ENCODE data around the gene THAP8. TPM values are rescaled to one million over a fixed set of nuclear protein-coding genes. Genes with fewer than 3 reads are reported as not detected.

THAP8 gene
- total and polyA plus RNA-seq, 2 of the 4 experiments (the other 2 are of a cell fraction) = 1.8 to 5.9 TPM

DNA sequence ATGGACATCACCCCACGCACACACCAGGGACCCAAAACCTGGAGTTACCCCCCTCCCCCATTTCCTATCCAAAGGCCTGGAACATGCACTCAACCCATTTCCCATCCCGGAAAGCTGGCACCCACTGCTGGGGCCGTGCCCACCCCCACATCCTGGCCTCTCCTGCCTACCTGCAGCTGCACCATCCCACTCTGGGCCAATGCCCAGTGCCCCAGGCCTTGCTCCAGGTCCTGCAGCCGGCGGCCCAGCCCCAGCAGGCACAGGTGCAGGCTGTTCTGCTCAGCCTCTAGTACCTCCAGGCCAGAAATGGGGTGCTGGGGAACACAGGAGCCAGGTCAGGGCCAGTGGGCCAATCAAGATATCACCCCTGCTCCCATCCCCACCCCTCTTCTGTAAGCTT lies 47.1 kb downstream of the THAP8 start:
- ChIA-PET CTCF (no interaction called here), POLR2A (ENCODE audit: unreplicated experiment) (no interaction called here)
- no peak overlapping the region for H2BK5ac ChIP-seq (ENCODE audit: low read depth, low read length, poor library complexity, severe bottlenecking)
- H3K14ac ChIP-seq (replicated peaks; ENCODE audit: low read depth, low read length) = no peak overlapping the region
- no peak overlapping the region for H3K4ac ChIP-seq (ENCODE audit: low read depth, low read length)
- no peak overlapping the region for H2BK15ac ChIP-seq (ENCODE audit: low read depth, low read length)
- intact Hi-C loops (cut with micrococcal nuclease) = no loop called here
- ATAC-seq (ENCODE audit: low read depth) (no peak), DNase-seq (no peak)
- no peak overlapping the region for H2BK120ac ChIP-seq (ENCODE audit: low read depth, low read length)
- H2AFZ ChIP-seq (replicated peaks; ENCODE audit: low read length, poor library complexity) = no peak overlapping the region
- no peak overlapping the region for H4K5ac ChIP-seq (ENCODE audit: low read depth, low read length)
- whole genome bisulfite sequencing, 2 experiments (ENCODE audit: extremely low coverage in 2 of 2, insufficient read length in 1 of 2) = 95% methylated on average over 3 of the region's 5 CpGs; no CpG with 5 or more reads in 1 of the 2 experiments
- no peak overlapping the region for H3K18ac ChIP-seq (ENCODE audit: low read depth, low read length)
- no peak overlapping the region for H3K23ac ChIP-seq (ENCODE audit: low read depth, low read length)
- H3K9me3 ChIP-seq (ENCODE audit: control insufficient read depth, insufficient read depth, low read length) = no peaks in the 10 kb centered on the region
- no peak overlapping the region for H3K56ac ChIP-seq (ENCODE audit: extremely low read depth, insufficient read depth, low read length)
- H3K9me1 ChIP-seq (ENCODE audit: insufficient read depth, low read length) = peaks cover 11% of the 10 kb centered on the region
- in situ Hi-C loops (cut with MboI; ENCODE audit: low sequenced_read_pairs) = no loop called here
- H3K79me1 ChIP-seq (ENCODE audit: low read depth in 1 of 2, low read length in 2 of 2) = peaks cover 0 to 11% of the 10 kb centered on the region in 2 experiments; a peak in 2 of 4 replicates
- H3K9ac ChIP-seq (ENCODE audit: low read depth, low read length) = no peak overlapping the region
- TF ChIP-seq MXI1 (IDR thresholded peaks at IDR 0.05; ENCODE audit: borderline replicate concordance, low read depth, low read length) (no peak), CEBPB (IDR thresholded peaks at IDR 0.05; ENCODE audit: low read depth, low read length) (no peak), RAD21 (IDR thresholded peaks at IDR 0.05; ENCODE audit: low read length) (no peak), RCOR1 (IDR thresholded peaks at IDR 0.05; ENCODE audit: insufficient replicate concordance, low read length) (no peak), RFX5 (IDR thresholded peaks at IDR 0.05; ENCODE audit: low read depth, low read length) (no peak), FOS (IDR thresholded peaks at IDR 0.05; ENCODE audit: low read depth, low read length) (no peak), CHD1 (IDR thresholded peaks at IDR 0.05; ENCODE audit: low read depth, low read length) (no peak), SMC3 (IDR thresholded peaks at IDR 0.05; ENCODE audit: low read depth, low read length) (no peak), BHLHE40 (IDR thresholded peaks at IDR 0.05; ENCODE audit: low read depth, low read length) (no peak), POLR2A (IDR thresholded peaks at IDR 0.05; ENCODE audit: low read depth, low read length) (no peak), MAFK (IDR thresholded peaks at IDR 0.05; ENCODE audit: low read depth, low read length) (no peak), MAZ (IDR thresholded peaks at IDR 0.05; ENCODE audit: borderline replicate concordance, low read depth, low read length) (no peak), NFE2L2 (IDR thresholded peaks at IDR 0.05; ENCODE audit: low read depth, low read length) (no peak)
- TF ChIP-seq, protein P1, sequence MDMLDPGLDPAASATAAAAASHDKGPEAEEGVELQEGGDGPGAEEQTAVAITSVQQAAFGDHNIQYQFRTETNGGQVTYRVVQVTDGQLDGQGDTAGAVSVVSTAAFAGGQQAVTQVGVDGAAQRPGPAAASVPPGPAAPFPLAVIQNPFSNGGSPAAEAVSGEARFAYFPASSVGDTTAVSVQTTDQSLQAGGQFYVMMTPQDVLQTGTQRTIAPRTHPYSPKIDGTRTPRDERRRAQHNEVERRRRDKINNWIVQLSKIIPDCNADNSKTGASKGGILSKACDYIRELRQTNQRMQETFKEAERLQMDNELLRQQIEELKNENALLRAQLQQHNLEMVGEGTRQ (IDR thresholded peaks at IDR 0.05; ENCODE audit: low read depth, low read length) = no peak
- TF ChIP-seq, protein P2, sequence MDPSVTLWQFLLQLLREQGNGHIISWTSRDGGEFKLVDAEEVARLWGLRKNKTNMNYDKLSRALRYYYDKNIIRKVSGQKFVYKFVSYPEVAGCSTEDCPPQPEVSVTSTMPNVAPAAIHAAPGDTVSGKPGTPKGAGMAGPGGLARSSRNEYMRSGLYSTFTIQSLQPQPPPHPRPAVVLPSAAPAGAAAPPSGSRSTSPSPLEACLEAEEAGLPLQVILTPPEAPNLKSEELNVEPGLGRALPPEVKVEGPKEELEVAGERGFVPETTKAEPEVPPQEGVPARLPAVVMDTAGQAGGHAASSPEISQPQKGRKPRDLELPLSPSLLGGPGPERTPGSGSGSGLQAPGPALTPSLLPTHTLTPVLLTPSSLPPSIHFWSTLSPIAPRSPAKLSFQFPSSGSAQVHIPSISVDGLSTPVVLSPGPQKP (IDR thresholded peaks at IDR 0.05; ENCODE audit: borderline replicate concordance, low read depth, low read length) = no peak
- TF ChIP-seq, protein P3, sequence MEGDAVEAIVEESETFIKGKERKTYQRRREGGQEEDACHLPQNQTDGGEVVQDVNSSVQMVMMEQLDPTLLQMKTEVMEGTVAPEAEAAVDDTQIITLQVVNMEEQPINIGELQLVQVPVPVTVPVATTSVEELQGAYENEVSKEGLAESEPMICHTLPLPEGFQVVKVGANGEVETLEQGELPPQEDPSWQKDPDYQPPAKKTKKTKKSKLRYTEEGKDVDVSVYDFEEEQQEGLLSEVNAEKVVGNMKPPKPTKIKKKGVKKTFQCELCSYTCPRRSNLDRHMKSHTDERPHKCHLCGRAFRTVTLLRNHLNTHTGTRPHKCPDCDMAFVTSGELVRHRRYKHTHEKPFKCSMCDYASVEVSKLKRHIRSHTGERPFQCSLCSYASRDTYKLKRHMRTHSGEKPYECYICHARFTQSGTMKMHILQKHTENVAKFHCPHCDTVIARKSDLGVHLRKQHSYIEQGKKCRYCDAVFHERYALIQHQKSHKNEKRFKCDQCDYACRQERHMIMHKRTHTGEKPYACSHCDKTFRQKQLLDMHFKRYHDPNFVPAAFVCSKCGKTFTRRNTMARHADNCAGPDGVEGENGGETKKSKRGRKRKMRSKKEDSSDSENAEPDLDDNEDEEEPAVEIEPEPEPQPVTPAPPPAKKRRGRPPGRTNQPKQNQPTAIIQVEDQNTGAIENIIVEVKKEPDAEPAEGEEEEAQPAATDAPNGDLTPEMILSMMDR (conservative IDR thresholded peaks at IDR 0.05; ENCODE audit: low read depth, low read length) = no peak
- dilution Hi-C loops (cut with HindIII; ENCODE audit: low sequenced_read_pairs, unreplicated experiment) = no loop called here
- H3K4me1 ChIP-seq (ENCODE audit: control insufficient read depth, insufficient read depth, low read length) = 0 out of 2 replicates have a peak, but pooled peaks cover 3% of the 10 kb centered on the region
- H2AK9ac ChIP-seq (replicated peaks; ENCODE audit: low read depth, low read length, poor library complexity) = no peak overlapping the region
- no peaks in the 10 kb centered on the region for H3K27me3 ChIP-seq (ENCODE audit: control insufficient read depth, insufficient read depth, low read length)
- H3K4me3 ChIP-seq (ENCODE audit: insufficient read depth, low read depth, low read length) = no peak overlapping the region
- no peak overlapping the region for H3K27ac ChIP-seq (ENCODE audit: insufficient read depth, low read length)
- no peak overlapping the region for H3K4me2 ChIP-seq (ENCODE audit: low read depth, low read length)
- H2BK20ac ChIP-seq (ENCODE audit: low read depth, low read length) = no peak overlapping the region
- H2AK5ac ChIP-seq (ENCODE audit: low read depth, low read length) = no peak overlapping the region
- H3K36me3 ChIP-seq (ENCODE audit: control insufficient read depth, insufficient read depth, low read length) = no peaks in the 10 kb centered on the region; the same call in none of the 2 replicates
- no peak overlapping the region for H4K8ac ChIP-seq (ENCODE audit: low read depth in 2 of 2, low read length in 2 of 2)
- BruUV-seq (replicated peaks) = no TSS peak
- H4K20me1 ChIP-seq (ENCODE audit: insufficient read depth, low read length) = peaks cover 10% of the 10 kb centered on the region
- H4K91ac ChIP-seq (ENCODE audit: insufficient read depth, low read depth, low read length) = no peak overlapping the region
